Measurements from ENCODE around the gene GLCCI1. TPM values are rescaled to one million over a fixed set of nuclear protein-coding genes. Genes with fewer than 3 reads are reported as not detected.
A peak's percentile ranks its signal among the peaks of the same experiment; 100 is the strongest.

Gene GLCCI1
- total RNA-seq, 2 donors from 2014 or later: 7.5 to 8.3 TPM

DNA sequence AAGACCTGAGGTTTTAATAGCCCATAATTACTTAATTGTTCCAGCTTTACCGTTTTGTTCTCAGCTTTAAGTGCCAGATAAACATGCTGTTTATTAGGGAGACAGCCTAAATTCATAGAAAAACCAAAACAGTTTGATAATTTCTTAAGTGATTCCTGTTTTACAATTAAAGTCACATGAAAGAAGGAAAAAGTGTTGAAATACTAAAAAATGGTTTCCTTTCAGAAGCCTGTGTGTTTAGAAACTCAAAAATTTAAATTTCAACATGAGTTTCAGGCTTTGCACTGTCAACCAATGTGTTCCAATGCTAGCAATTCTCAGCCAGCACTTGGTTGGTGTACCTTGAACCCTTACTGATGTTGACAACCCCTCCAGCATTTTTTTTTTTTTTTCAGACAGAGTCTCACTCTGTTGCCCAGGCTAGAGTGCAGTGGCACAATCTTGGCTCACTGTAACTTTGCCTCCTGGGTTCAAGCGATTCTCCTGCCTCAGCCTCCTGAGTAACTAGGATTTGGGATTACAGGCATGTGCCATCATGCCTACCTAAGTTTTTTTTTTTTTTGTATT is 158.1 kb downstream of the GLCCI1 start:
- no peak overlapping the region for H3K27ac ChIP-seq
- TF ChIP-seq, protein P1, sequence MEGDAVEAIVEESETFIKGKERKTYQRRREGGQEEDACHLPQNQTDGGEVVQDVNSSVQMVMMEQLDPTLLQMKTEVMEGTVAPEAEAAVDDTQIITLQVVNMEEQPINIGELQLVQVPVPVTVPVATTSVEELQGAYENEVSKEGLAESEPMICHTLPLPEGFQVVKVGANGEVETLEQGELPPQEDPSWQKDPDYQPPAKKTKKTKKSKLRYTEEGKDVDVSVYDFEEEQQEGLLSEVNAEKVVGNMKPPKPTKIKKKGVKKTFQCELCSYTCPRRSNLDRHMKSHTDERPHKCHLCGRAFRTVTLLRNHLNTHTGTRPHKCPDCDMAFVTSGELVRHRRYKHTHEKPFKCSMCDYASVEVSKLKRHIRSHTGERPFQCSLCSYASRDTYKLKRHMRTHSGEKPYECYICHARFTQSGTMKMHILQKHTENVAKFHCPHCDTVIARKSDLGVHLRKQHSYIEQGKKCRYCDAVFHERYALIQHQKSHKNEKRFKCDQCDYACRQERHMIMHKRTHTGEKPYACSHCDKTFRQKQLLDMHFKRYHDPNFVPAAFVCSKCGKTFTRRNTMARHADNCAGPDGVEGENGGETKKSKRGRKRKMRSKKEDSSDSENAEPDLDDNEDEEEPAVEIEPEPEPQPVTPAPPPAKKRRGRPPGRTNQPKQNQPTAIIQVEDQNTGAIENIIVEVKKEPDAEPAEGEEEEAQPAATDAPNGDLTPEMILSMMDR (IDR thresholded peaks at IDR 0.05): no peak
- no peaks in the 10 kb centered on the region for H3K36me3 ChIP-seq
- no peak for DNase-seq
- H3K9me3 ChIP-seq: no peaks in the 10 kb centered on the region
- intact Hi-C loops (cut with DNase I): no loop called here
- H3K27me3 ChIP-seq: no peaks in the 10 kb centered on the region
- no peak overlapping the region for H3K9ac ChIP-seq (ENCODE audit: low read depth in 2 of 2, low read length in 2 of 2)
- no peaks in the 10 kb centered on the region for H3K4me1 ChIP-seq
- no peak overlapping the region for H3K4me3 ChIP-seq

DNA sequence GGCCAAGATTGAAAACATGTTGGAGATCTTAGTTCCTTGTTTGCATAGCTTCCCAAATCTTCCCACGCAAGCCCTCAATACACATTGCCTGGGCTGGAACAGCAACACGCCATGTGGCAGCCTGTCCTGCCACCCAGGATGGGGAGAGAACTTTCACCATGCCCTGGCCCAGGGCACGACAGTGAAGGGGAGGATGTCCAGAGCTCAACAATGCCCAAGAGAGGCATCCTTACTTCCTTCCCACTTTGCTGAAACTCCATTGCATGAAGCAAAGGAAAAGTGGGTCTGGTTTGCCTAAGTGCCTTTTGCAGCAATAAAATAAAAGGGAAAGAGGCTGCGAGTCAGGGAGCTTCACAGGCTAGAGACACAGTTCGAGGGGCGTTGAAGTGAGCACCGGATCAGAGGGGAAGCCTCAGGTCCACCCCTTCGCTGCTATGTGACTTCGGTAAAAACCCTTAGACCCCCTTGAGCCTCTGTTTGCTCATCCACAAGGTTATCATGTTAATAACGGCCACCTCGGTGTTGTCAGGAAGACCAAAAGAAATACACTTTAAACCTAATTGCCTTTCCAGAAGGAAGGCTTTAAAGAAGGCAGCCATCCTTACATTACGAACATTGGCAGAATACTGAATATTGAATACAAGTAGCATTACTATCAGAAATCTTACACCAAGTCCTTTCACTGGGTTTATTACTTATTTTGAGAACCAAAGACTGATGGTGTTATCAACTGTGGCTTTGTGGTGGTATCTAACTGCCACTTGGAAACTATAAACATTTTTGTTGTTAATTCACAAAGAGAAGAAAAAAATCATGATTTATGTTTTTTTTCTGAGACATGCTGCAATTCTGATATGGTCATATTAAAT is 160.1 kb downstream of the GLCCI1 start:
- intact Hi-C loops (cut with DNase I): no loop called here
- H3K4me1 ChIP-seq: no peaks in the 10 kb centered on the region
- H3K36me3 ChIP-seq: no peaks in the 10 kb centered on the region
- no peak for DNase-seq
- TF ChIP-seq, protein P1 (IDR thresholded peaks at IDR 0.05): no peak
- no peaks in the 10 kb centered on the region for H3K27me3 ChIP-seq
- no peak overlapping the region for H3K9ac ChIP-seq (ENCODE audit: low read depth in 2 of 2, low read length in 2 of 2)
- H3K9me3 ChIP-seq: no peaks in the 10 kb centered on the region
- no peak overlapping the region for H3K4me3 ChIP-seq
- H3K27ac ChIP-seq: no peak overlapping the region

DNA sequence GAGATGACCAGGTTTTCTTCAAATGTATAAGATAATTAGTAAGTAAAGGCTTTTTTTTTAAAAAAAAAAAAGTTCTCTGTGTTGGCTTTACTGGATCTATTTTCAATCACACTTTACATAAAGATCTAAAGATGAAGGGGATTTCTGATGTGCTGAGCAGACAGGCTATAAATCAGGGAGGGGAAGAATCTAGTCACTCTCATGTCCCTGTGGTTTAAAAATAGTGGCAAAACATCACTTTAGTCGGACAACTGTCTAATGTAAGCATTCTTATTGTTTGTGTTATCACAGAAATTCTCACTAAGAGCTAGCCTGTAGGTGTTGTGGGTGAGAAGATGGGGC is 160.7 kb downstream of the GLCCI1 start:
- no peaks in the 10 kb centered on the region for H3K36me3 ChIP-seq
- H3K4me3 ChIP-seq: no peak overlapping the region
- H3K9ac ChIP-seq (ENCODE audit: low read depth in 2 of 2, low read length in 2 of 2): no peak overlapping the region
- H3K27me3 ChIP-seq: no peaks in the 10 kb centered on the region
- H3K4me1 ChIP-seq: no peaks in the 10 kb centered on the region
- intact Hi-C loops (cut with DNase I): no loop called here
- no peaks in the 10 kb centered on the region for H3K9me3 ChIP-seq
- TF ChIP-seq, protein P1 (IDR thresholded peaks at IDR 0.05): no peak
- DNase-seq: no peak
- no peak overlapping the region for H3K27ac ChIP-seq

DNA sequence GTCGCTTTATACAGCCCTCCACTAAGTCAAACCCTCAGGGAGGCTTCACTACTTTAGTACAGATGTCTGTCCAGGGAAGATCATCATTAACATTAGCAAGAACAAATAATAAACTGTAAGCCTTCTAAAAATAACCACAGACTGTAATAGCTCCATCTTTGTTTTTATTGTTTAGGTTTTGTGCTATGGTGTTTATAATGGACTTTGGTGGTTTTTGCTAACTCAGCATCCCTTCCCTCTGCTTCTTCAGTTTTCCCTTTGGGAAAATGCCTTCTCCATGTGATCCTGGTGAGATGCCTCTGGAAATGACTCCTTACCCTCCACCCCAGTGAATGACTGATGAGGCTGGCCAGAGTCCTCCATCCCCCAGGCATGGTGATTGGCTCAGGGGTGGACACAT is 162.1 kb downstream of the GLCCI1 start:
- TF ChIP-seq, protein P1 (IDR thresholded peaks at IDR 0.05): no peak
- no peaks in the 10 kb centered on the region for H3K27me3 ChIP-seq
- no peaks in the 10 kb centered on the region for H3K4me1 ChIP-seq
- H3K9me3 ChIP-seq: no peaks in the 10 kb centered on the region
- DNase-seq: no peak
- intact Hi-C loops (cut with DNase I): no loop called here
- H3K9ac ChIP-seq (ENCODE audit: low read depth in 2 of 2, low read length in 2 of 2): no peak overlapping the region
- H3K36me3 ChIP-seq: no peaks in the 10 kb centered on the region
- H3K4me3 ChIP-seq: no peak overlapping the region
- no peak overlapping the region for H3K27ac ChIP-seq

DNA sequence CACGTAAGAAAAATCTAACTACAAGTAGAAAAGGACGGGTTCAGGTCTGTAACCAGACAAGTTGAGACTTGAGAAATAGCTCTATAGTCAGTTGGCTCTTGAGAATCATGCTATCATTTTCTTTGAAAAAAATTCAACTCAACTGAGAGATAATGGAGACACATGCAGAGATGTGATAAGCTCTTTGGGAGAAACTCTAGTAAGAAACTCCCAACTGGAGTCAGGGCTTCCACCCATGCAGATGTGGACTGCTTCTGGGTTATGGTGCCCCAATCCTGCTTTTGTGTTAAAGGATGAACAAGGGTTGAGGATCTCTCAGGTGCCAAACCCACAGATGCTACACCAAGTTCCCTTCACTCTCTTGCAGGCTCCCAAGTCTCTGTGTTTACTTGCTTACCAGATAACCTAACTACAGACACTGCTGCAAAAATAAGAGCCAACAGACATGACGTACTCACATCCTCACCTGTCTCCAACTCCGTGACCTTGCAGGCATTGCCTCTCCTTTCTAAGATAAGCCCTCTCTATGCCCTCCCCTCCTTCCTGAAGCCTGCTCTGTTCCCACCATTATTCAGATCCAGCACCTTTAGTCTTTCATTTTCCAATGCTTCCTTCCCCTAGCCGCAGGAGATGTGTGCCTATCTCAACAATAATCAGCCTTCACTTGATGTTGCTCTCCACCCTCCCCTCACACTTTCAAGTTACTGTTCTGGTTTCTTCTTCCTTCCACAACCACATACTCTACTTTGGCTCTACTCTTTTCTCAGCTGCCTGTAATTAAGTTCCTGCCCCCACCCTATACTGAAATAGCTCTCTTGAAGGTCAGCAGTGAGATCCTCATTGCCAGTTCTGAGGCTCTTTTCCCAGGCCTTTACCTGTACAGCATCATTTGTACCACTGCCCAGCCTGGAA is 163.4 kb downstream of the GLCCI1 start:
- no peaks in the 10 kb centered on the region for H3K4me1 ChIP-seq
- peak overlapping the region; percentile 20 for H3K27ac ChIP-seq
- no peaks in the 10 kb centered on the region for H3K9me3 ChIP-seq
- DNase-seq: no peak
- H3K9ac ChIP-seq (ENCODE audit: low read depth in 2 of 2, low read length in 2 of 2): no peak overlapping the region
- H3K27me3 ChIP-seq: no peaks in the 10 kb centered on the region
- no peak overlapping the region for H3K4me3 ChIP-seq
- TF ChIP-seq, protein P1 (IDR thresholded peaks at IDR 0.05): no peak
- intact Hi-C loops (cut with DNase I): no loop called here
- no peaks in the 10 kb centered on the region for H3K36me3 ChIP-seq

Data from colonic mucosa (tissue), 4 donors.